ENCODE measurements around the gene EPHA4.

The EPHA4 gene

GRCh38 chr2:221460136-221460535, 112.0 kb downstream of the EPHA4 start:
- DNase-seq (ENCODE audit: low spot score), result no peak
- TF ChIP-seq CTCF (IDR thresholded peaks at IDR 0.05; ENCODE audit: borderline replicate concordance, control extremely low read depth, extremely low read depth, insufficient read depth, missing control alignments), result no peak
- in situ Hi-C loops (cut with MboI; ENCODE audit: low sequenced_read_pairs, unreplicated experiment), result no loop called here

- no peak for DNase-seq (ENCODE audit: low spot score)
- no peak for TF ChIP-seq CTCF (IDR thresholded peaks at IDR 0.05; ENCODE audit: borderline replicate concordance, control extremely low read depth, extremely low read depth, insufficient read depth, missing control alignments)
- in situ Hi-C loops (cut with MboI; ENCODE audit: low sequenced_read_pairs, unreplicated experiment), result no loop called here
Observed at GRCh38 chr2:221458578-221458977, 113.5 kb downstream of the EPHA4 start.

- no peak for DNase-seq (ENCODE audit: low spot score)
- in situ Hi-C loops (cut with MboI; ENCODE audit: low sequenced_read_pairs, unreplicated experiment), result no loop called here
- no peak for TF ChIP-seq CTCF (IDR thresholded peaks at IDR 0.05; ENCODE audit: borderline replicate concordance, control extremely low read depth, extremely low read depth, insufficient read depth, missing control alignments)
Observed at GRCh38 chr2:221455214-221455613, 116.9 kb downstream of the EPHA4 start.

GRCh38 chr2:221454459-221455105, 117.5 kb downstream of the EPHA4 start:
- in situ Hi-C loops (cut with MboI; ENCODE audit: low sequenced_read_pairs, unreplicated experiment), result no loop called here
- TF ChIP-seq CTCF (IDR thresholded peaks at IDR 0.05; ENCODE audit: borderline replicate concordance, control extremely low read depth, extremely low read depth, insufficient read depth, missing control alignments), result no peak

GRCh38 chr2:221451862-221452788, 120.0 kb downstream of the EPHA4 start:
- no peak for DNase-seq (ENCODE audit: low spot score)
- no peak for TF ChIP-seq CTCF (IDR thresholded peaks at IDR 0.05; ENCODE audit: borderline replicate concordance, control extremely low read depth, extremely low read depth, insufficient read depth, missing control alignments)
- in situ Hi-C loops (cut with MboI; ENCODE audit: low sequenced_read_pairs, unreplicated experiment), result no loop called here

More at GRCh38 chr2:221454459-221455105, 117.5 kb downstream of the EPHA4 start:
- no peak for DNase-seq (ENCODE audit: low spot score)

- in situ Hi-C loops (cut with MboI; ENCODE audit: low sequenced_read_pairs, unreplicated experiment), result no loop called here
- DNase-seq (ENCODE audit: low spot score), result no peak
- no peak for TF ChIP-seq CTCF (IDR thresholded peaks at IDR 0.05; ENCODE audit: borderline replicate concordance, control extremely low read depth, extremely low read depth, insufficient read depth, missing control alignments)
Observed at GRCh38 chr2:221450280-221450679, 121.8 kb downstream of the EPHA4 start.
